ENCODE data around the gene PPFIA2.

DNA sequence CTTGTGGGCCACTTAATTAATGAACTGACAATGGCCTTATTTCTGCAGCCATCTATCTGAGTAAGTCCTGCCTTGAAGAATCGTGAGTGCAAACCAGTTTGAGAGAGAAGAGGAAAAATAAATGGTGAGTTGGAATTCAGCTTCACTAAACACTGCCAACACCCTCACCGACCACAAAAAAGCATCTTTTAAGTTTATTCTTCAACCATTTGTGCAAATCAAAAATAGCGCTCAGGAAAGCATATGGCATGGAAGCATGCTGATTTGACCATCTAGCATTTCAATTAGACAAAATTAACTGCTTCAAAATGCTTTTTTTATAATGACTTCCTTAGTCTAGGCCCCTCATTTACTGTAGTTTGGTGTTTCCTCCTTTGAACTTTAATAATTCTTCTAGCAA lies 294.0 kb downstream of the PPFIA2 start:
- TF ChIP-seq, protein P1, sequence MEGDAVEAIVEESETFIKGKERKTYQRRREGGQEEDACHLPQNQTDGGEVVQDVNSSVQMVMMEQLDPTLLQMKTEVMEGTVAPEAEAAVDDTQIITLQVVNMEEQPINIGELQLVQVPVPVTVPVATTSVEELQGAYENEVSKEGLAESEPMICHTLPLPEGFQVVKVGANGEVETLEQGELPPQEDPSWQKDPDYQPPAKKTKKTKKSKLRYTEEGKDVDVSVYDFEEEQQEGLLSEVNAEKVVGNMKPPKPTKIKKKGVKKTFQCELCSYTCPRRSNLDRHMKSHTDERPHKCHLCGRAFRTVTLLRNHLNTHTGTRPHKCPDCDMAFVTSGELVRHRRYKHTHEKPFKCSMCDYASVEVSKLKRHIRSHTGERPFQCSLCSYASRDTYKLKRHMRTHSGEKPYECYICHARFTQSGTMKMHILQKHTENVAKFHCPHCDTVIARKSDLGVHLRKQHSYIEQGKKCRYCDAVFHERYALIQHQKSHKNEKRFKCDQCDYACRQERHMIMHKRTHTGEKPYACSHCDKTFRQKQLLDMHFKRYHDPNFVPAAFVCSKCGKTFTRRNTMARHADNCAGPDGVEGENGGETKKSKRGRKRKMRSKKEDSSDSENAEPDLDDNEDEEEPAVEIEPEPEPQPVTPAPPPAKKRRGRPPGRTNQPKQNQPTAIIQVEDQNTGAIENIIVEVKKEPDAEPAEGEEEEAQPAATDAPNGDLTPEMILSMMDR (conservative IDR thresholded peaks at IDR 0.05), result no peak
- TF ChIP-seq EZH2 (IDR thresholded peaks at IDR 0.05; ENCODE audit: low read depth), result no peak

Data from PC-9 (cell line).